Loucy (cell line): Measurements from ENCODE around the gene TAGAP.

ENCODE experiments used
- H2AFZ ChIP-seq: fragments of 200-600 bp; sonication (generic); 2 replicates; pipeline ENCODE4 v1.6.0; 2016; ENCODE audit warnings: antibody characterized with exemption, mild to moderate bottlenecking, low read length, moderate library complexity
- H3F3A ChIP-seq: fragments of 200-600 bp; 2 replicates; pipeline ENCODE4 v1.6.0; 2016; ENCODE audit warnings: antibody characterized with exemption, low read depth, mild to moderate bottlenecking
- H3K27me3 ChIP-seq: fragments of 200-600 bp; sonication (generic); 2 replicates; pipeline ENCODE4 v1.6.1; 2014; ENCODE audit warnings: low read length, mild to moderate bottlenecking; ENCODE audit not compliant: insufficient read depth, poor library complexity, severe bottlenecking
- H3K36me3 ChIP-seq: fragments of 200-600 bp; sonication (generic); 2 replicates; pipeline ENCODE4 v1.6.1; 2016; ENCODE audit warnings: low read length; ENCODE audit not compliant: insufficient read depth
- H3K4me1 ChIP-seq: fragments of 200-600 bp; sonication (generic); 2 replicates; pipeline ENCODE4 v1.5.1; 2014; ENCODE audit warnings: low read length, mild to moderate bottlenecking; ENCODE audit not compliant: insufficient read depth, poor library complexity, severe bottlenecking
- H3K4me2 ChIP-seq: fragments of 200-600 bp; sonication (generic); 2 replicates; pipeline ENCODE4 v1.6.0; 2014; ENCODE audit warnings: antibody characterized with exemption, low read length, low read depth, mild to moderate bottlenecking; ENCODE audit not compliant: poor library complexity, severe bottlenecking
- H3K4me3 ChIP-seq: fragments of 200-600 bp; sonication (generic); 2 replicates; pipeline ENCODE4 v1.5.1; 2014; ENCODE audit warnings: low read length, mild to moderate bottlenecking, mixed read lengths; ENCODE audit not compliant: poor library complexity, severe bottlenecking
- H3K79me2 ChIP-seq: fragments of 200-600 bp; sonication (generic); 2 replicates; pipeline ENCODE4 v1.6.1; 2014; ENCODE audit warnings: low read length; ENCODE audit not compliant: insufficient read depth
- H3K9ac ChIP-seq: fragments of 200-600 bp; sonication (generic); 2 replicates; pipeline ENCODE4 v1.6.0; 2014; ENCODE audit warnings: mild to moderate bottlenecking, low read depth, low read length, moderate library complexity; ENCODE audit not compliant: poor library complexity, severe bottlenecking
- H3K9me2 ChIP-seq: fragments of 200-600 bp; sonication (generic); replicated peaks from 2 replicates; pipeline ENCODE4 v1.6.1; 2016; ENCODE audit warnings: low read depth, low read length, mixed read lengths
- H3K9me3 ChIP-seq: fragments of 200-600 bp; sonication (generic); 2 replicates; pipeline ENCODE4 v1.6.1; 2014; ENCODE audit warnings: mild to moderate bottlenecking, antibody characterized with exemption, low read length, low read depth; ENCODE audit not compliant: insufficient read depth
- H4K20me1 ChIP-seq: fragments of 200-600 bp; sonication (generic); 2 replicates; pipeline ENCODE4 v1.6.0; 2014; ENCODE audit warnings: antibody characterized with exemption, low read length, mild to moderate bottlenecking; ENCODE audit not compliant: insufficient read depth, poor library complexity, severe bottlenecking
- EZH2phosphoT487 ChIP-seq: fragments of 200-600 bp; IDR thresholded peaks from 2 replicates; pipeline ENCODE4 v1.6.1; 2018; ENCODE audit warnings: antibody characterized with exemption, mild to moderate bottlenecking, moderate library complexity, borderline replicate concordance
- TF ChIP-seq, protein P1 (sequence below): fragments of 200-600 bp; sonication (generic); conservative IDR thresholded peaks from 2 replicates; pipeline ENCODE4 v1.5.1; 2014; ENCODE audit warnings: mild to moderate bottlenecking, antibody characterized with exemption, low read length

TAGAP gene, protein sequence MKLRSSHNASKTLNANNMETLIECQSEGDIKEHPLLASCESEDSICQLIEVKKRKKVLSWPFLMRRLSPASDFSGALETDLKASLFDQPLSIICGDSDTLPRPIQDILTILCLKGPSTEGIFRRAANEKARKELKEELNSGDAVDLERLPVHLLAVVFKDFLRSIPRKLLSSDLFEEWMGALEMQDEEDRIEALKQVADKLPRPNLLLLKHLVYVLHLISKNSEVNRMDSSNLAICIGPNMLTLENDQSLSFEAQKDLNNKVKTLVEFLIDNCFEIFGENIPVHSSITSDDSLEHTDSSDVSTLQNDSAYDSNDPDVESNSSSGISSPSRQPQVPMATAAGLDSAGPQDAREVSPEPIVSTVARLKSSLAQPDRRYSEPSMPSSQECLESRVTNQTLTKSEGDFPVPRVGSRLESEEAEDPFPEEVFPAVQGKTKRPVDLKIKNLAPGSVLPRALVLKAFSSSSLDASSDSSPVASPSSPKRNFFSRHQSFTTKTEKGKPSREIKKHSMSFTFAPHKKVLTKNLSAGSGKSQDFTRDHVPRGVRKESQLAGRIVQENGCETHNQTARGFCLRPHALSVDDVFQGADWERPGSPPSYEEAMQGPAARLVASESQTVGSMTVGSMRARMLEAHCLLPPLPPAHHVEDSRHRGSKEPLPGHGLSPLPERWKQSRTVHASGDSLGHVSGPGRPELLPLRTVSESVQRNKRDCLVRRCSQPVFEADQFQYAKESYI

GRCh38 chr6:159044899-159045727 is at the start of gene TAGAP:
TAGAP (minus strand) TSS chr6:159044991; CDS start chr6:159044146, 845 bp downstream.
- no peaks in the 10 kb centered on the region for H3K9me3 ChIP-seq
- H4K20me1 ChIP-seq: peaks cover 4% of the 10 kb centered on the region
- peak within 1 kb of the TSS; percentile 72 for H3K4me3 ChIP-seq
- H3K27me3 ChIP-seq: no peaks in the 10 kb centered on the region
- H3F3A ChIP-seq: no peaks in the 10 kb centered on the region
- TF ChIP-seq, protein P1, sequence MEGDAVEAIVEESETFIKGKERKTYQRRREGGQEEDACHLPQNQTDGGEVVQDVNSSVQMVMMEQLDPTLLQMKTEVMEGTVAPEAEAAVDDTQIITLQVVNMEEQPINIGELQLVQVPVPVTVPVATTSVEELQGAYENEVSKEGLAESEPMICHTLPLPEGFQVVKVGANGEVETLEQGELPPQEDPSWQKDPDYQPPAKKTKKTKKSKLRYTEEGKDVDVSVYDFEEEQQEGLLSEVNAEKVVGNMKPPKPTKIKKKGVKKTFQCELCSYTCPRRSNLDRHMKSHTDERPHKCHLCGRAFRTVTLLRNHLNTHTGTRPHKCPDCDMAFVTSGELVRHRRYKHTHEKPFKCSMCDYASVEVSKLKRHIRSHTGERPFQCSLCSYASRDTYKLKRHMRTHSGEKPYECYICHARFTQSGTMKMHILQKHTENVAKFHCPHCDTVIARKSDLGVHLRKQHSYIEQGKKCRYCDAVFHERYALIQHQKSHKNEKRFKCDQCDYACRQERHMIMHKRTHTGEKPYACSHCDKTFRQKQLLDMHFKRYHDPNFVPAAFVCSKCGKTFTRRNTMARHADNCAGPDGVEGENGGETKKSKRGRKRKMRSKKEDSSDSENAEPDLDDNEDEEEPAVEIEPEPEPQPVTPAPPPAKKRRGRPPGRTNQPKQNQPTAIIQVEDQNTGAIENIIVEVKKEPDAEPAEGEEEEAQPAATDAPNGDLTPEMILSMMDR: no peak
- no peak for TF ChIP-seq EZH2phosphoT487
- 0 out of 2 replicates have a peak, but pooled peaks cover 3% of the 10 kb centered on the region for H3K79me2 ChIP-seq
- H3K4me2 ChIP-seq: peak within 1 kb of the TSS; percentile 97
- peak within 1 kb of the TSS; percentile 74 for H2AFZ ChIP-seq
- peak within 1 kb of the TSS; percentile 64 for H3K9ac ChIP-seq
- peaks cover 4% of the 10 kb centered on the region; the same call in 1 of the 2 replicates for H3K36me3 ChIP-seq
- no peaks in the 10 kb centered on the region for H3K9me2 ChIP-seq
- H3K4me1 ChIP-seq: peaks cover 38% of the 10 kb centered on the region

GRCh38 chr6:159093609-159094443 is 49.0 kb upstream of the TAGAP start:
- H3K36me3 ChIP-seq: no peaks in the 10 kb centered on the region
- no peaks in the 10 kb centered on the region for H3K27me3 ChIP-seq
- H3K4me3 ChIP-seq: no peak overlapping the region
- H3K79me2 ChIP-seq: no peaks in the 10 kb centered on the region
- no peaks in the 10 kb centered on the region for H3K9me2 ChIP-seq
- no peaks in the 10 kb centered on the region for H3K4me1 ChIP-seq
- TF ChIP-seq, protein P1: no peak
- no peak for TF ChIP-seq EZH2phosphoT487
- H2AFZ ChIP-seq: no peak overlapping the region
- no peak overlapping the region for H3K9ac ChIP-seq
- H3K9me3 ChIP-seq: no peaks in the 10 kb centered on the region
- H3F3A ChIP-seq: no peaks in the 10 kb centered on the region
- H3K4me2 ChIP-seq: no peak overlapping the region
- H4K20me1 ChIP-seq: no peaks in the 10 kb centered on the region

GRCh38 chr6:159092631-159093030 is 47.8 kb upstream of the TAGAP start:
- no peaks in the 10 kb centered on the region for H3K27me3 ChIP-seq

More at GRCh38 chr6:159092631-159093030, 47.8 kb upstream of the TAGAP start:
- Histone ChIP-seq H3K36me3 (no peaks in the 10 kb centered on the region), H3K4me3 (no peak overlapping the region), H3K9me2 (no peaks in the 10 kb centered on the region), H3K4me1 (no peaks in the 10 kb centered on the region), H2AFZ (no peak overlapping the region), H3K9me3 (no peaks in the 10 kb centered on the region), H3F3A (no peaks in the 10 kb centered on the region), H3K9ac (no peak overlapping the region), H4K20me1 (no peaks in the 10 kb centered on the region), H3K79me2 (no peaks in the 10 kb centered on the region), H3K4me2 (no peak overlapping the region)
- no peak for TF ChIP-seq EZH2phosphoT487
- TF ChIP-seq, protein P1: no peak
